ENCODE measurements around the gene KCNQ2.
"Not testable (repeated sequence)": the region's sequence is repeated elsewhere in the genome, so short reads cannot be mapped to it uniquely, and the experiment has no call there.

KCNQ2 gene

DNA sequence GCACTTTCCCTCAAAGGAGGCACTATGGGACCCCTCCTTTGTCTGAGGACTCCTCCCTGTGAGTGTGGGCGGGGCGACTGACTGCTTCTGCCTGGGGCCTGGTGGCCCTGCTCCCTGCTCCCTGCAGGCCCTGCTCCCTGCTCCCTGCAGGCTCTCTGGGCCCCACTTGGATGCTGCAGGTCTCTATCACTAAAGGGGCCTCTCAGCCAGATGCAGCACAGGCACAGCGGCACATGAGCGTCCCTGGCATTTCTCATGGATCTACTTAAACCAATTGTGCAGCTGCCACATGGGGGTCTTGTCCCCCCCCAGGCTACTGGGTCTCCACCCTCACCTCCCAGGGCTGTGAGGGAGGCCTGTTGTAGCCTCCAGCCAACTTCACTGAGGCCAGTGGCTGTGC is 18.6 kb upstream of the KCNQ2 start:
- no peak for DNase-seq (ENCODE audit: low read depth in 1 of 2, low spot score in 1 of 2)

DNA sequence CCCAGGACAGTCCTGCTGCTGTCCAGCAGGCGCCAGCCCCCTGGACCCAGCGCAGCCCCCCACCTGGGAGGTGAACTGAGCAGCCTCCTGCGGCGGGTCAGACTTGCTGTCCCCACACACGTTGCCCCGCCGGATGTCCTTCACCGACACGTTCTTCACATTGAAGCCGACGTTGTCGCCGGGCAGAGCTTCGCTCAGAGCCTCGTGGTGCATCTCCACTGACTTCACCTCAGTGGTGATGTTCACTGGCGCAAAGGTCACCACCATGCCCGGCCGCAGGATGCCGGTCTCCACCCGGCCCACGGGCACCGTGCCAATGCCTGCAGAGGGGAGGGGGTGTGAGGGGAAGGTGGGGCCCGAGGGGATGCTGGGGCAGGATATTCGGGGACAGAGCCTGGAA is 18.0 kb upstream of the KCNQ2 start:
- DNase-seq (ENCODE audit: low read depth in 1 of 2, low spot score in 1 of 2), result no peak

DNA sequence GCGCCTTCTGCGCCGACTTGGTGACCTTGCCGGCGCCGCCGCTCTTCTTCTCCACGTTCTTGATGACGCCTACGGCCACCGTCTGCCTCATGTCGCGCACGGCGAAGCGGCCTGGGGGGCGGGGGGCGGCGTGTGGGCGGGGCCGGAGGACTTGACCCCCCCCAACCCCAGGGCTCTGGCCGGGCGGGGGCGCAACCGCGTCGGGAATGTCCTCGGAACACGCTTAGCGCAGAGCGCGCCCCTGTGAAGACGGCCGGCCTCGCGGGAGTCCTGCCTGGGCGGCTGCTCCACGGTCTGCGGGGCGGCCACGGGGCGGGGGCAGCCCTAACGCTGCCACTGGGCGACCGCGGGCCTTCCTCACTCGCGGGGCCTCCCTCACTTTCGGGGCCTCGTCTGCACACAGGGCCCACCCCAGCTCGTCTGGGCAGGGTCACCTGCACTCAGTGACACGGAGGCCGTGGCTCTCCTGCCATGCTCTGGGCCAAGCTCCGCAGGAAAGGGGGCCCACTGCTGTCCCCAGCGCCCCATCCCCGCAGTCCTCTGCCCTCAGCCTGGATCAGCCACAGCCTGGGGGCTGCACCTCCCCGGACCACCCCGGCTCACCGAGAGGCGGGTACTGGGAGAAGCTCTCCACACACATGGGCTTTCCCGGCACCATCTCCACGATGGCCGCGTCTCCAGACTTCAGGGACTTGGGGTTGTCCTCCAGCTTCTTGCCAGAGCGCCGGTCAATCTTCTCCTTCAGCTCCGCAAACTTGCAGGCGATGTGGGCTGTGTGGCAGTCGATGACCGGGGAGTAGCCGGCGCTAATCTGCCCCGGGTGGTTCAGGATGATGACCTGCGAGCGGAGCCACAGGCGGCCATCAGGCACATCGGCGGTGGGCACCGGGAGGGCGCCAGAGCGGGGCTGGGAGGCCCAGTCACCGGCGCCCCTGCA is 16.1 kb upstream of the KCNQ2 start:
- DNase-seq (ENCODE audit: low read depth in 1 of 2, low spot score in 1 of 2), result no peak

DNA sequence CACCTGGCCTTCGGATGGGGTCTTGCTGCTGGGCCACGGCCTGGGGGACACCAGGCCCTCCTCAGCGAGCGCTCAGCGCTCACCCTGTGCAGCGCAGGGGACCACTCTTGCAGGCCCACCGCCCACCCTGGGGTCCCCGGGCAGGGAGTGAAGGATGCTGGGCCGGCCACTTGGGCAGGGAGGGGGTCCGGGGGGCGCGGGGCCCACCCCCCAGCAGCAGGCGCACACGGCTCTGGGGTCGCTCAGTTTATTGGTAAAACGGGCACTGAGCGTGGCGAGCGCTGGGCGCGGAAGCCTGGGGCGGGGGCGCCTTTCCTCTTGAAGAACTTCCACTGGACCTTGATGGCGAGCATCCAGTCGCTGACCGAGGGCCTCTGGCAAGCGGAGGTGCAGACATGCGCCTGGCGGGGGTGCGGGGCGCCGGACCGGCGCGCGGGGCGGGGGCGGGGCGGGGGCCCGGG is 15.4 kb upstream of the KCNQ2 start:
- no peak for DNase-seq (ENCODE audit: low read depth in 1 of 2, low spot score in 1 of 2)

DNA sequence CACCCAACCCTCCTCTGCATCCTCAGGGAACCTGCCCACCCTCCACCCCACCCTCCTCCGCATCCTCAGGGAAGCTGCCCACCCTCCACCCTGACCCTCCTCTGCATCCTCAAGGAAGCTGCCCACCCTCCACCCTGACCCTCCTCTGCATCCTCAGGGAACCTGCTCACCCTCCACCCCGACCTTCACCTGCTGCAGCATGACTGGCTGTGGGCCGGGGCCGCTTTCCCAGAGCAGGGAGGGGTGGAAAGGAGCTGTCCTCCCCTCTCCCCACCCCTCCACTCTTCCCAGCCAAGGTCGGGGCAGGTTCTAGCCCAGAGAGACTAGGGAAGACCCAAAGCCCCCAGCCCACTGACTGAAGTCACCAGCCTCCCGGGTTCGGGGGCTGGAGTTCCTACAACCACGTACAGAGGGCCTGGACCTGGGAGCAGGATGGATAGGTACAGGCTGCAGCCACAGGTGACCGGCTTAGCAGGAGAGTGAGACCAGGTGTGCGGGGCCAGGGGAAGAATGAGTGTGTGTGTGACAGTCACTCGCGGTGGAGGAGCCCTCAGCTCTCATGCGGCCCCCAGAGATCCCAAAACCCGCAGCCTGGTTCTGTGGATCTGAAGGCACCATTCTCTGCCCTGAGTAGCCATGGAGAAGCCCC is 14.8 kb upstream of the KCNQ2 start:
- no peak for DNase-seq (ENCODE audit: low read depth in 1 of 2, low spot score in 1 of 2)

DNA sequence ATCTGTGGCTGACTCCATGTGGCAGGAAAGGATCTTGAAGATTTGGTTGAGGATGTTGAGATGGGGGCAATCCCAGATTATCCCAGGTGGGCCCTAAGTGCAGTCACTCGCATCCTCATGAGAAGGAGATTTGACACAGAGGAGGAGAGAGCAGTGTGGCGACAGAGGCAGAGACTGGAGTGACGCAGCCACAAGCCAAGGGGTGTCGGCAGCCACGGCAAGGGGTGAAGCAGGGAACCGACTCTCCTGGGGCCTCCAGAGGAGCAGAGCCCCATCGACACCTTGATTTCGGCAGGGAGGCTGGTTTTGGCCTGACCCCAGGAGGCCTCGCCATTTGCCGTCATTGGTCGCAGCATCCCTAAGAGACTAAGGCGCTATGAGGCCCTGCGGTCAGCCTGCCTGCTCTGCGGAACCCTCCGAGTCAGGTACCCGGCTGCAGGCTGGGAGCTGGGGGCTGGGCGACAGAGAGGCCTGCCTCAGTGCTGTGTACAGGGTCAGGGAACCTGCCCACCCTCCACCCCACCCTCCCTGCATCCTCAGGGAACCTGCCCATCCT is 13.9 kb upstream of the KCNQ2 start:
- DNase-seq (ENCODE audit: low read depth in 1 of 2, low spot score in 1 of 2), result no peak

DNA sequence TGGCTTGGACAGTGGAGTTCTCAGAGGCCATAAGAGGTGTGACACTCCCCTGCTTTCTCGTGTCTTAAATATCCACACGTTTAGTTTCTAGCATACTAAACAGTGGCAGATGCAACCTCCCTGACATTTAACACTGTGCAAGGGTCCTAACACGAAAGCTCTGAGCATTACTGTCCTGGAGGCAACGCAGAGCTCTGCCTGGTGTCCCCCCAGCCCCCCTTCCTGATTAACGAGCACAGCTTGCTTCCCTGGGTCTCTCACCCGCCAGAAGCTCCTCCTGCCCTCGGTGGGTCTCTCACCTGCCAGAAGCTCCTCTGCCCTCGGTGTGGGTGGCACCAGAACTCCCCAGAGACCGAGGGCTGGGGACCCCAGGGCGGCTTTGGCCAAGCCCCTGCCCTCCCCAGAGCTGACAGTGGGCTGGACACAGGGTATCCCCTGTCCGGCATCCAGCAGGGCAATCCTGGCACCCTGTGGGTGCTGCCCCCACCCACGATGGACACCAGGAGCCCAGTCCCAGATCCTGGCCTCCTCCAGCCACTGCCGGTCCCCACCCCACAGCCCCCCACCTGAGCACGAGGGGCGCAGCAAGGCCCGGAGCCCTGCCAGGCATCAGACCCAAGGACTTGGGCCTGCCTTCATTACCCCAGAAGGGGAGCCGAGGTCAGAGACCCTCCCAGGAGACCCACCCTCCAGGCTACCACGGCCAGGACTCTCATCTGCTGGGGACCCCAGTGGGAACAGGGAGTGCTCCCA is 12.4 kb upstream of the KCNQ2 start:
- DNase-seq (ENCODE audit: low read depth in 1 of 2, low spot score in 1 of 2), result no peak

DNA sequence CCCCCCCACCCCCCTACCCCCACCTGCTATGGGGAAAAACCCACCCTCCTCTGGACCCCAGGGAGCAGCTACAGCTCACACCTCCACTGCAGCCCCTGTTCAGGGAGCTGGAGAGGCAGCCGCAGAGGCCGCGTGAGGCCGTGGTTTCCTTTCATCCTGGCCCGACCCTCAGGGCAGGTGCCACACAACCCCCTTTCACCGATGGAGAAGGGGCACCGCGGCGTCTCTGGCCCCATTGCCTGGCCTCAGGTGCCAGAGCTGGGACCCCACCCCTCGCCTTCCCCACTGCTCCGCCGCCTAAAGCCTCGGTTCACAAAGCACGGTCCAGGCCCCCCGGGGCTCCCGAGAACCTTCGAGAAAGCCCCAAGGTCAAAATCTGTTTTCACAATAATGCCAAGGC is 11.8 kb upstream of the KCNQ2 start:
- no peak for DNase-seq (ENCODE audit: low read depth in 1 of 2, low spot score in 1 of 2)

DNA sequence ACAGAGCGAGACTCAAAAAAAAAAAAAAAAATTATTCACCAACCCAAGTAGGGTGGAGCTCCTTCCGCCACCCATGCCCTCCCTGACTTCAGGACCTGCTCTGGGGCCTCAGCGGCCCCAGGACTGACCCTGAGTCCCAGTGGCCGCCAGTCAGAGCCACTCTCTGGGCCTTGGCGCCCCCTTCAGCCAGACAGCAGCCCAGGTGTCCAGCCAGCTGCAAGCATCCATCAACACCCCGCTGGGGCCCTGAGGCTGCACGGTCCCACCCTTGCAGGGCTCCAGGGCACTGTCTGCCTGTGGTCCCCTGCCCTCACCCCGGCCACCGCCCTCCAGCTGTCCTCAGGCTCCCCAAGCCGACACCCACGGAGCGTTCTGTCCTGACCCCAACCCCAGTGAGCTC is 11.4 kb upstream of the KCNQ2 start:
- no peak for DNase-seq (ENCODE audit: low read depth in 1 of 2, low spot score in 1 of 2)

DNA sequence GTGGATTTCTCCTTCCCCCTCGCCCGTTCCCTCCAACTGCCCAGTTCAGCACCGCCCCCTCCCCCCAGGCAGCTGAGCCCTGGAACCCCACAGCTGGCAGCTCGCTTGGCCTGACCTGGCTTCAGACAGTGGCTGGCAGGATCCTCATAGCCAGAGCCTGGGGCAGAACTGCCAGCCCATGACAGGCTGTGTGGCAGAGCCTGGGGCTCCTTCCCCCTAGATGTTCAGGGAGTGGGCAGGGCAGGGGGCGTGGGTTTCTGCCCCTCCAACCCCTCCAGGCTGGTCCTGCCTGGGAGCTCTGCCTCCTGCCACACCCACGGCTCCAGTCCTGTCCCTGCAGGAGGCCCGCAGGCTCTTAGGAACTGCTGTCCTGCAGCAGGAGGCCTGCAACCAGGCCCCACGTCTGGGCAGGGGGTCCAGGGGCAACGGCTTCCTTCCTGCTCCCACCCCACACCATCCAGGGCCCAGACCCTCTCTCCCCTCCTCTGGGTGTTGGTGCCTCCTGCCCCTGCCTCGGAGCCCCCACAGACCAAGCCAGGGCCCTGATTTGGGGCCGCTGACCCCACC is 9.6 kb upstream of the KCNQ2 start:
- no peak for DNase-seq (ENCODE audit: low read depth in 1 of 2, low spot score in 1 of 2)

DNA sequence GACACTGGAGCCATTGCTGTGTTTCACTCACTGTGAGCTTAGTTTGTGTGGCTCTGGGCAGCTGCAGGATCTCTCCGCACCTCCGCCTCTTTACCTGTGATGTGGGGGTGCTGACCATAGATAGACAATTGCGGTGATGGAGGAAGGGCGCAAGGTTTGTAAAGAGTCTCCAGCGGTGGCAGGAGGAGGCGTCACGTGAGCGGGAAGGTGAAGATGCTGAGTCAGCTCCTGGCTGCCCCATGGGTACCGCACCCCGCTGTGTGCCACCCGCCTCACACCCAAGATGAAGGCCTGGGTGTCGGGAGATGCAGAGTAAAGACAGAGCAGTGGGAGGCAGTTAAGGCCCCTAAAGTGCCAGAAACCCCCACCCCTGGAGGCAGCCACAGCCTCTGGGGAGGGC is 9.0 kb upstream of the KCNQ2 start:
- no peak for DNase-seq (ENCODE audit: low read depth in 1 of 2, low spot score in 1 of 2)

DNA sequence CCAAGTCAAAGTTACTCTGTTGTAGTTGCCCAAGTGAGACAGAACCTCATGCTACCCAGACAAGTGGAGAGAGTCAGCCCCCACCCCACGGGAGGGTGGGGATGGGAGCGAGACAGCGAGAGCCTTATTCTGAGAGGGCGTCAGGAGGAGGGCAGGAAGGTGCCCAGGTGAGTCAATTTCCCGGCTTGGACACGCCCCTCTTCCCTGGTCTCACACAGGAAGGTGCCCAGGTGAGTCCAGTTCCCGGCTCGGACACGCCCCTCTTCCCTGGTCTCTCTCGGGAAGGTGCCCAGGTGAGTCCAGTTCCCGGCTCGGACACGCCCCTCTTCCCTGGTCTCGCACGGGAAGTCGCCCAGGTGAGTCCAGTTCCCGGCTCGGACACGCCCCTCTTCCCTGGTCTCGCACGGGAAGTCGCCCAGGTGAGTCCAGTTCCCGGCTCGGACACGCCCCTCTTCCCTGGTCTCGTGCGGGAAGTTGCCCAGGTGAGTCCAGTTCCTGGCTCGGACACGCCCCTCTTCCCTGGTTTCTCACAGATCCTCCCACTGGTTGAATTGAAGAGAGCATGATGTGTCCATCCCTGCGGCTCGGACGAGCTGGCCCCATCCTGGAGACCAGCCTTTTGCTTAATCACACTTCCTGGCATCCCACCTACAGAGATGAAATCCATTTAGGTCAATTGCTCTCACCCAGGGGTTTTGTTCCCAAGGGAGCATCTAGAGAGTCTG is 7.4 kb upstream of the KCNQ2 start:
- not testable (repeated sequence) for DNase-seq (ENCODE audit: low read depth in 1 of 2, low spot score in 1 of 2)

DNA sequence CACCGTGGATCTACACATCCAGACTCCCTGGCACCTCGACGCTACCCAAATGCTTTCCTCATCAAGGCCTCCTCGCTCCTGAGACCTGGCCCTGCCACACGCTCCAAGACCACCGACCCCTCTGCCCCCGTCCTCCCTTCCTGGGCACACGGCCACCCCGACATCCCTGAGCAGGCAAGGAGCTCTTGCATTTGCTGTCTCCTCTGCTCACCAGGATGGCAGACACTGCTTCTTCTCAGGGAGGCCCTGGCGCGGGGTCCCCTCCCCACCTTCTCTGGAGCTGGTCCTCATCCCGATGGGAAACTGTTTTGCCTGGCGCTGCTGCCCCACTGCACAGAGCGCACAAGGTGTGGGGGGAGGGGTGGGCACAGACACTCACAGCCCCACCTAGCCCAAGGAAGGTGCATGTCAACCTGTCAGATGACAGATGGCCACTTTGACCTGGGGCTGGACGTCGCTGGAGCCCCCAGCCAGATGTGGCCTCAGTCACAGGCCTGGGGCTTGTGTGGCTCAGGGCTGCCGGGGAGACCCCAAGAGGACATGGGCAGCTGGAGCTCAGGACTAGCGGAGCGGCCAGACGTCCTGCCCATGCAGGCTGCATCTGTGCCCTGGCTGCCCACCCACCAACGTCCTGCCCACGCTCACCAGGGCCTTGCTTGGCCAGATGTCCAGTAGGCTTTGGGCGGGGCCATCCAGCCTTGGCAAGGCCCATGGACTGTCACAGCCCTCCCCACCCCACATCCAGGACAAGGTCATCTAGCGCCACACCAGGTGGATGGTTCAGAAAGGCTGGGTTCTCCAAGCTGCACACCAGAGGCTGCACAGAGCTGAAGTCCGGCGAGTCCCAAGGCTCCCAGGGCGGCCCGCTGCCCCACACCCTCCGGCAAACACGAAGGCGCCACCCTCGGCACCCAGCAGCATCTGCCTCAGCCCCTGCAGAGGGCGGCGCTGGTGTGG is 6.2 kb upstream of the KCNQ2 start:
- DNase-seq (ENCODE audit: low read depth in 1 of 2, low spot score in 1 of 2), result no peak

DNA sequence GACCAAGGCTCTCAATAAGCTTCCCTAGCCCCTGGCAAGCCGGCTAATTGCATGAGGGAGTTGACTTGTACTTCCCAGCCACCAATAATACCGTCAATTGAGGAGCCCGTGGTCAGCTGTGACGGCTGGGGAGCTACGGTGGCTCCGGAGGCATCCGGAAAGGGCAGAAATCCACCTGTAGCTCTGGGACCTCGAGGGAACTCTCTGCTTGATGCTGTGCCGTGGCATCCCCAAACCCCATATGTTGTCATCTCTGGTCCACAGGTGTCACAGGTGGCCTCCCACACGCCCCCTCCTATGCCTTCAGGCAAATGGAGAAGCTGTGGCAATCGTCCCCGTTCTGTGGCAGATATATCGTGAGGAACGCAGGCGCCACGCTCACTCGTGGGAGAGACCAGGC is 5.5 kb upstream of the KCNQ2 start:
- no peak for DNase-seq (ENCODE audit: low read depth in 1 of 2, low spot score in 1 of 2)

DNA sequence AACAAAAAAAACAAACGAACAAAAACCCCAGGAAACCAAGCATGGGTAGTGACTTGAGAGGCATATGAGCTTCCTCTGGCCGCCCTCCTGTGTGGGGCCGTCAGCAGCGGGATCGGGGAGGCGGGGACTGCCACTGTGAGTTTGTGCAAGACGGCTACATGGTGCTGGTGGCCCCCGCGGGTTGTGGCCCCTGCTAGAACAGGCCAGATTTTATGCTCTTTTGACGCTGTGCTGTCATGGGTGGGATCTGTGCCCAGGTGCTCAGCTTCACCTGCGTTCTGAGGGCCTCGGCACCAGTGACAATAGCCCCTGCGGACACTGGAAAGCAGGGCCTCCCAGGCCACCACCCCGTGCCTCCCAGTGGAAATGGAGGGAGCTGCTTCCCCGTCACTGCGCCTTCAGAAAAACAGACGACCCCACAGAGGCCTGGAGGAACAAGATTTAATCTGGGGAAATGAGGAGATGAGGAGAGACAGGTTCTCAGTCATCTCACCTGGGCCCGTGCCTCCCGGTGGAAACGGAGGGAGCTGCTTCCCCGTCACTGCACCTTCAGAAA is 4.7 kb upstream of the KCNQ2 start:
- DNase-seq (ENCODE audit: low read depth in 1 of 2, low spot score in 1 of 2), result no peak

DNA sequence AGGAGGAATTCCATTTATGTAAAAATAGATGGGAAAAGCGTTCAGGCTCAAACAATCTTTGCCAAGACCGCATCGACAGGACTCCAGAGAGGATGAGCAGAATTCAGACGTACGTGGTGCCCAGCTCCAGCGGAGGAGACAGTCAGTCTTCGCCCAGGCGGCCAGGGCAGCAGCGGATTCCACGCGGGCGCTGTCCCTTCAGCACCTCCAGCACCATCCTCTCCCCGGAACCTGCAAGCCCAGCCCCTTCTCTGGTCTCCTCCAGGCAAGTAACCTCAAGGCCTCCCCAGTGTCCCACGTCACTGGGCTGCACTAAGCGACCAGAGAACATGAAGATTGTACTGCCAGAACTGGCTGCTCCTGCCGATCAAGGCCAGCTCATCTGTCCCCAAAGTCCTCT is 2.8 kb upstream of the KCNQ2 start:
- no peak for DNase-seq (ENCODE audit: low read depth in 1 of 2, low spot score in 1 of 2)

DNA sequence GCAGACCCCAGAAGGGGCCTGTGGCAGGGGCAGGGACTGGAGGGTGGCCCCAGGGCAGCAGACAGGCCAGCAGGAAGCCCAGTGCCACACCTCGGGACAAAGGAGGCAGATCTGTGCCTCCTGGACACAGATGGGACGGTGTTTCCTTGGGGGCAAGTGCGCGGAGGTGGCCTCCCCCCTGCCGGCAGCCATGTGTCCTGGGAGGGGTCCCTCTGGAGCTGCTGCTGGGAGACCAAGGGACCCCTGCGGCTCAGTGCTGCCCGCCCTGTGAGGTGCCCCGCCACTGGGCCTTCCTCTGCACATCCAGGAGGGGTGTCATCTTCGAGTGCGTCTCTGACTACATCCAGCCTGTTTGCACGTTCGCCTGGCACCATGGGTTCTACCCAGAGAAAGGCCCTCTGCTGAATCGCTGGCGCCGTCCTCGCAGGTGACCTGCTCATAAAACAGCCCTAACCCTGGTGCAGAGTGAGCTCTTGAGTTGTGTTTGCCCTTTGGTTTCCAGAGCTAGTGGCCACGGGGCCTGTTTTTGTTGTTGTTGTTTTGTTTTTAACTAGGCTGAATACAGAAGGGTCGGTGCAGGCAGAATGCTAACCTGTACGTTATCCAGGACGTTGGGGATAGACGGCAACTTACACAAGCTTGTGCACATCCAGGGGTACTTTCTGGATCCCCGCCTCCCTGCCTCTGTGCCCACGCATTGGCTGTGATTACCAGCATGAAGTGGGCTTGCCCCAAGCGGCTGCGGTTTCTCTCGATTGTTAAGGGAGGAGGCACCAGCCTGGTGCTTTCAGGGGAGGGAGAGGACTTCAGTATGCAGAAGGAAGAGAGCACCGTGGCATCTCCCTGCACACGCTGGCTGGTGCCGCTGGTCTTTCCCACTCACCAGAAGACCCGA is 1.3 kb upstream of the KCNQ2 start:
- DNase-seq (ENCODE audit: low read depth in 1 of 2, low spot score in 1 of 2), result no peak

DNA sequence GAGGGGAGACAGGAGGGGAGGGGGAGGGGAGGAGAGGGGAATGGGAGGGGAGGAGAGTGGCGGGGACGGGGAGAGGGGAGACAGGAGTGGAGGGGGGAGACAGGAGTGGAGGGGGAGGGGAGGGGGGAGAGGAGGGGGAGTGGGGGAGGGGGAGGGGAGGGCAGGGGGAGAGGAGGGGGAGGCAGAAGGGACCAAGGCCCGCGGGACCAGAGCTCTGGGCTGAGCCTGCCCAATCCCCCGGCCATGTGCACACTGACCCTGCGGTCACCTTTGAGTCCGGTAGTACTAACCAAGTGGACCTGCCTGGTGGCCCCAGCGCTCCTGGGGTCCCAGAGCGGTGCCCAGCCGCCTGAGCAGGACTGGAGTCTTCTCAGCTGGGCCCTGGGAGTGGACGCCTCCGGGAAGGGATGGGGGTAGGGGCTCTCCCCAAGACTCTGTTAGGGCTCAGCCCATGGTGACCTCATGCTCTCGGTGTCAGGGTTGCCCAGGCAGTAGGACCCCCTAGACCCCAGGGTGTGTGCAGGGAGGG is 471 bp upstream of the KCNQ2 start:
- DNase-seq (ENCODE audit: low read depth in 1 of 2, low spot score in 1 of 2), result no peak
